Gastroesophageal sphincter (tissue), 3 donors: ENCODE measurements around the gene COL15A1.
A peak's percentile ranks its signal among the peaks of the same experiment; 100 is the strongest.

Source experiments
- CTCF ChIP-seq, 4 experiments: fragments of 200-600 bp in 2 of 4; fragments of 450-650 bp in 2 of 4; sonication (generic) in 1 of 4; IDR thresholded peaks; one replicate each; pipeline ENCODE4 v1.5.1; 2017 to 2019; ENCODE audit warnings: antibody characterized with exemption in 4 of 4, mild to moderate bottlenecking in 2 of 4, moderate library complexity in 2 of 4
- EP300 ChIP-seq: sonication (generic); formaldehyde crosslinking; IDR thresholded peaks from one replicate; pipeline ENCODE4 v1.6.1; 2017; ENCODE audit warnings: antibody characterized with exemption, mild to moderate bottlenecking
- POLR2A ChIP-seq, 2 donors: fragments of 450-650 bp; IDR thresholded peaks; one replicate each; pipeline ENCODE4 v1.6.1; 2017; ENCODE audit warnings: antibody characterized with exemption in 2 of 2, mild to moderate bottlenecking in 2 of 2, moderate library complexity in 1 of 2
- POLR2AphosphoS5 ChIP-seq: sonication (generic); formaldehyde crosslinking; IDR thresholded peaks from one replicate; pipeline ENCODE4 v1.6.1; 2017; ENCODE audit warnings: antibody characterized with exemption

- TF ChIP-seq CTCF (IDR thresholded peaks at IDR 0.05) (no peak), POLR2A (IDR thresholded peaks at IDR 0.05) (no peak), POLR2AphosphoS5 (peak; percentile 6), EP300 (no peak)
Observed at GRCh38 chr9:98907055-98907454, 36.7 kb upstream of the COL15A1 start.
